ENCODE data around the gene PLA2G5. TPM values are rescaled to one million over a fixed set of nuclear protein-coding genes. Genes with fewer than 3 reads are reported as not detected.
"Not testable (repeated sequence)": the region's sequence is repeated elsewhere in the genome, so short reads cannot be mapped to it uniquely, and the experiment has no call there.

Gene PLA2G5
- total RNA-seq, 2 donors from 2014 or later, result not detected

- H3K27ac Mint-ChIP-seq, result no peak overlapping the region
- DNase-seq (no peak), ATAC-seq (no peak)
- H3K9me3 ChIP-seq (ENCODE audit: control insufficient read depth, low read length, poor library complexity, severe bottlenecking), result no peaks in the 10 kb centered on the region
- H3K4me1 Mint-ChIP-seq, result peaks cover 2% of the 10 kb centered on the region
- no peak overlapping the region for H3K4me3 Mint-ChIP-seq
- no peaks in the 10 kb centered on the region for H3K36me3 Mint-ChIP-seq (ENCODE audit: low read depth)
- peaks cover 58% of the 10 kb centered on the region for H3K27me3 Mint-ChIP-seq
Observed at GRCh38 chr1:20123722-20124455, 53.9 kb downstream of the PLA2G5 start.

GRCh38 chr1:20124456-20125057 is 54.6 kb downstream of the PLA2G5 start:
- ATAC-seq (no peak), DNase-seq (no peak)
- Mint-ChIP-seq H3K4me1 (peaks cover 2% of the 10 kb centered on the region), H3K36me3 (ENCODE audit: low read depth) (no peaks in the 10 kb centered on the region), H3K4me3 (no peak overlapping the region), H3K27me3 (peaks cover 55% of the 10 kb centered on the region), H3K27ac (no peak overlapping the region)
- H3K9me3 ChIP-seq (ENCODE audit: control insufficient read depth, low read length, poor library complexity, severe bottlenecking), result no peaks in the 10 kb centered on the region

- no peak for ATAC-seq
- H3K4me3 Mint-ChIP-seq, result no peak overlapping the region
- H3K9me3 ChIP-seq (ENCODE audit: control insufficient read depth, low read length, poor library complexity, severe bottlenecking), result no peaks in the 10 kb centered on the region
- no peak overlapping the region for H3K27ac Mint-ChIP-seq
- H3K4me1 Mint-ChIP-seq, result peaks cover 2% of the 10 kb centered on the region
- no peak for DNase-seq
- H3K36me3 Mint-ChIP-seq (ENCODE audit: low read depth), result no peaks in the 10 kb centered on the region
- H3K27me3 Mint-ChIP-seq, result peaks cover 50% of the 10 kb centered on the region
Observed at GRCh38 chr1:20125100-20125499, 55.1 kb downstream of the PLA2G5 start.

GRCh38 chr1:20126041-20126805 is 56.2 kb downstream of the PLA2G5 start:
- H3K27ac Mint-ChIP-seq, result no peak overlapping the region
- no peaks in the 10 kb centered on the region for H3K9me3 ChIP-seq (ENCODE audit: control insufficient read depth, low read length, poor library complexity, severe bottlenecking)
- H3K27me3 Mint-ChIP-seq, result peaks cover 42% of the 10 kb centered on the region
- no peak overlapping the region for H3K4me3 Mint-ChIP-seq
- H3K4me1 Mint-ChIP-seq, result no peaks in the 10 kb centered on the region
- no peaks in the 10 kb centered on the region for H3K36me3 Mint-ChIP-seq (ENCODE audit: low read depth)
- no peak for DNase-seq
- no peak for ATAC-seq

- peaks cover 35% of the 10 kb centered on the region for H3K27me3 Mint-ChIP-seq
- no peak for DNase-seq
- no peaks in the 10 kb centered on the region for H3K9me3 ChIP-seq (ENCODE audit: control insufficient read depth, low read length, poor library complexity, severe bottlenecking)
- ATAC-seq, result no peak
- no peak overlapping the region for H3K27ac Mint-ChIP-seq
- no peaks in the 10 kb centered on the region for H3K4me1 Mint-ChIP-seq
- H3K4me3 Mint-ChIP-seq, result no peak overlapping the region
- H3K36me3 Mint-ChIP-seq (ENCODE audit: low read depth), result no peaks in the 10 kb centered on the region
Observed at GRCh38 chr1:20126806-20127440, 56.9 kb downstream of the PLA2G5 start.

- peaks cover 30% of the 10 kb centered on the region for H3K27me3 Mint-ChIP-seq
- not testable (repeated sequence) for H3K4me3 Mint-ChIP-seq; H3K9me3 ChIP-seq (ENCODE audit: control insufficient read depth, low read length, poor library complexity, severe bottlenecking); DNase-seq; H3K27ac Mint-ChIP-seq; H3K36me3 Mint-ChIP-seq (ENCODE audit: low read depth); ATAC-seq; H3K4me1 Mint-ChIP-seq
Observed at GRCh38 chr1:20130518-20130917, 60.5 kb downstream of the PLA2G5 start.

- Mint-ChIP-seq H3K27ac (no peak overlapping the region), H3K36me3 (ENCODE audit: low read depth) (peaks cover 3% of the 10 kb centered on the region), H3K27me3 (peaks cover 36% of the 10 kb centered on the region), H3K4me1 (peaks cover 4% of the 10 kb centered on the region), H3K4me3 (no peak overlapping the region)
- DNase-seq, result no peak
- ATAC-seq, result no peak
- no peaks in the 10 kb centered on the region for H3K9me3 ChIP-seq (ENCODE audit: control insufficient read depth, low read length, poor library complexity, severe bottlenecking)
Observed at GRCh38 chr1:20134995-20135394, 65.0 kb downstream of the PLA2G5 start.

- ATAC-seq (no peak), DNase-seq (no peak)
- peaks cover 4% of the 10 kb centered on the region for H3K4me1 Mint-ChIP-seq
- peaks cover 3% of the 10 kb centered on the region for H3K36me3 Mint-ChIP-seq (ENCODE audit: low read depth)
- no peak overlapping the region for H3K27ac Mint-ChIP-seq
- peaks cover 48% of the 10 kb centered on the region for H3K27me3 Mint-ChIP-seq
- H3K9me3 ChIP-seq (ENCODE audit: control insufficient read depth, low read length, poor library complexity, severe bottlenecking), result no peaks in the 10 kb centered on the region
- H3K4me3 Mint-ChIP-seq, result no peak overlapping the region
Observed at GRCh38 chr1:20136249-20136648, 66.3 kb downstream of the PLA2G5 start.

- H3K9me3 ChIP-seq (ENCODE audit: control insufficient read depth, low read length, poor library complexity, severe bottlenecking), result no peaks in the 10 kb centered on the region
- no peak overlapping the region for H3K27ac Mint-ChIP-seq
- no peak overlapping the region for H3K4me3 Mint-ChIP-seq
- peaks cover 3% of the 10 kb centered on the region for H3K36me3 Mint-ChIP-seq (ENCODE audit: low read depth)
- peaks cover 4% of the 10 kb centered on the region for H3K4me1 Mint-ChIP-seq
- ATAC-seq (no peak), DNase-seq (no peak)
- H3K27me3 Mint-ChIP-seq, result peaks cover 54% of the 10 kb centered on the region
Observed at GRCh38 chr1:20137055-20137454, 67.1 kb downstream of the PLA2G5 start.

GRCh38 chr1:20137604-20138003 is 67.6 kb downstream of the PLA2G5 start:
- Mint-ChIP-seq H3K4me3 (no peak overlapping the region), H3K36me3 (ENCODE audit: low read depth) (peaks cover 3% of the 10 kb centered on the region)
- no peak for DNase-seq

GRCh38 chr1:20138346-20138745 is 68.4 kb downstream of the PLA2G5 start:
- ATAC-seq (no peak), DNase-seq (no peak)
- H3K27me3 Mint-ChIP-seq, result peaks cover 58% of the 10 kb centered on the region
- peaks cover 3% of the 10 kb centered on the region for H3K36me3 Mint-ChIP-seq (ENCODE audit: low read depth)
- no peaks in the 10 kb centered on the region for H3K9me3 ChIP-seq (ENCODE audit: control insufficient read depth, low read length, poor library complexity, severe bottlenecking)
- H3K4me1 Mint-ChIP-seq, result peaks cover 4% of the 10 kb centered on the region
- H3K4me3 Mint-ChIP-seq, result no peak overlapping the region
- no peak overlapping the region for H3K27ac Mint-ChIP-seq

More at GRCh38 chr1:20137604-20138003, 67.6 kb downstream of the PLA2G5 start:
- H3K27ac Mint-ChIP-seq, result no peak overlapping the region
- no peaks in the 10 kb centered on the region for H3K9me3 ChIP-seq (ENCODE audit: control insufficient read depth, low read length, poor library complexity, severe bottlenecking)
- H3K27me3 Mint-ChIP-seq, result peaks cover 58% of the 10 kb centered on the region
- ATAC-seq, result no peak
- peaks cover 4% of the 10 kb centered on the region for H3K4me1 Mint-ChIP-seq

GRCh38 chr1:20138961-20139550 is 69.1 kb downstream of the PLA2G5 start, which contains the start of gene PLA2G2F:
Gene PLA2G2F, plus strand, starts transcription at chr1:20139323. Its CDS starts 105 bp downstream, at chr1:20139428.
- ATAC-seq, result no peak
- H3K27me3 Mint-ChIP-seq, result peaks cover 52% of the 10 kb centered on the region
- H3K27ac Mint-ChIP-seq, result no peak within 1 kb of the TSS
- peaks cover 1% of the 10 kb centered on the region for H3K36me3 Mint-ChIP-seq (ENCODE audit: low read depth)
- no peak for DNase-seq
- H3K4me3 Mint-ChIP-seq, result no peak within 1 kb of the TSS
- peaks cover 1% of the 10 kb centered on the region for H3K4me1 Mint-ChIP-seq
- H3K9me3 ChIP-seq (ENCODE audit: control insufficient read depth, low read length, poor library complexity, severe bottlenecking), result no peaks in the 10 kb centered on the region
